ENCODE data around the gene CDC5L.
A peak's percentile ranks its signal among the peaks of the same experiment; 100 is the strongest.

CDC5L gene

GRCh38 chr6:44473393-44474189, 86.1 kb downstream of the CDC5L start:
- no peak for DNase-seq

GRCh38 chr6:44474190-44474631, 86.7 kb downstream of the CDC5L start:
- no peak for DNase-seq

GRCh38 chr6:44474643-44475042, 87.1 kb downstream of the CDC5L start:
- no peak for DNase-seq

GRCh38 chr6:44475417-44475778, 87.9 kb downstream of the CDC5L start:
- no peak for DNase-seq

- peak in 53 of 56 donors; percentile 11 to 85 (median 62) for DNase-seq
Measured at GRCh38 chr6:44475779-44476434, 88.4 kb downstream of the CDC5L start.

GRCh38 chr6:44476849-44477248, 89.3 kb downstream of the CDC5L start:
- no peak for DNase-seq

- no peak for DNase-seq
Measured at GRCh38 chr6:44477293-44477894, 89.9 kb downstream of the CDC5L start.

GRCh38 chr6:44478158-44478557, 90.7 kb downstream of the CDC5L start:
- DNase-seq: no peak

GRCh38 chr6:44478591-44479254, 91.2 kb downstream of the CDC5L start:
- DNase-seq: no peak

- peak in 35 of 56 donors; percentile 6 to 82 (median 40) for DNase-seq
Measured at GRCh38 chr6:44480097-44480541, 92.6 kb downstream of the CDC5L start.

- no peak for DNase-seq
Measured at GRCh38 chr6:44481056-44481455, 93.5 kb downstream of the CDC5L start.

GRCh38 chr6:44481760-44482159, 94.3 kb downstream of the CDC5L start:
- no peak for DNase-seq

- DNase-seq: no peak
Measured at GRCh38 chr6:44485601-44486401, 98.3 kb downstream of the CDC5L start.

GRCh38 chr6:44487002-44487401, 99.5 kb downstream of the CDC5L start:
- DNase-seq: no peak

GRCh38 chr6:44487586-44487985, 100.1 kb downstream of the CDC5L start:
- no peak for DNase-seq

- DNase-seq: no peak
Measured at GRCh38 chr6:44489910-44490604, 102.6 kb downstream of the CDC5L start.

GRCh38 chr6:44493132-44493531, 105.6 kb downstream of the CDC5L start:
- DNase-seq: no peak

GRCh38 chr6:44493593-44493992, 106.1 kb downstream of the CDC5L start:
- no peak for DNase-seq

GRCh38 chr6:44494011-44494501, 106.5 kb downstream of the CDC5L start:
- DNase-seq: no peak
